GM21390 (cell line): ENCODE results near the gene MRAP.
"Not testable (repeated sequence)": the region's sequence is repeated elsewhere in the genome, so short reads cannot be mapped to it uniquely, and the experiment has no call there.

Experiments used
- ATAC-seq: cut with Tn5 transposase; IDR thresholded peaks from one replicate; pipeline ENCODE4 v1.9.1; 2021; ENCODE audit not compliant: unreplicated experiment

MRAP gene

GRCh38 chr21:32299695-32300094, 1.0 kb downstream of the MRAP start:
- ATAC-seq = no peak

- no peak for ATAC-seq
Measured at GRCh38 chr21:32300117-32300681, 1.5 kb downstream of the MRAP start.

- ATAC-seq = no peak
Measured at GRCh38 chr21:32301596-32301995, 2.9 kb downstream of the MRAP start.

GRCh38 chr21:32302560-32302959, 3.9 kb downstream of the MRAP start:
- no peak for ATAC-seq

GRCh38 chr21:32303385-32303784, 4.7 kb downstream of the MRAP start:
- ATAC-seq = no peak

GRCh38 chr21:32304998-32305397, 6.3 kb downstream of the MRAP start:
- ATAC-seq = no peak

- no peak for ATAC-seq
Measured at GRCh38 chr21:32306021-32306780, 7.5 kb downstream of the MRAP start.

- ATAC-seq = no peak
Measured at GRCh38 chr21:32307706-32308105, 9.1 kb downstream of the MRAP start.

GRCh38 chr21:32308696-32309095, 10.0 kb downstream of the MRAP start:
- no peak for ATAC-seq

- no peak for ATAC-seq
Measured at GRCh38 chr21:32309906-32310460, 11.3 kb downstream of the MRAP start.

- ATAC-seq = not testable (repeated sequence)
Measured at GRCh38 chr21:32310976-32311375, 12.3 kb downstream of the MRAP start.

- ATAC-seq = no peak
Measured at GRCh38 chr21:32311621-32312020, 13.0 kb downstream of the MRAP start.

GRCh38 chr21:32312326-32312725, 13.7 kb downstream of the MRAP start:
- no peak for ATAC-seq

GRCh38 chr21:32312976-32313375, 14.3 kb downstream of the MRAP start:
- no peak for ATAC-seq

- ATAC-seq = no peak
Measured at GRCh38 chr21:32314806-32315205, 16.2 kb downstream of the MRAP start.

- no peak for ATAC-seq
Measured at GRCh38 chr21:32315511-32316281, 17.0 kb downstream of the MRAP start.

GRCh38 chr21:32316361-32317215, 17.9 kb downstream of the MRAP start:
- ATAC-seq = no peak

- no peak for ATAC-seq
Measured at GRCh38 chr21:32317726-32318125, 19.1 kb downstream of the MRAP start.

- ATAC-seq = no peak
Measured at GRCh38 chr21:32319012-32319411, 20.4 kb downstream of the MRAP start.

GRCh38 chr21:32320059-32320458, 21.4 kb downstream of the MRAP start:
- no peak for ATAC-seq

- no peak for ATAC-seq
Measured at GRCh38 chr21:32320726-32321125, 22.1 kb downstream of the MRAP start.
